OCI-LY7 (cell line): Measurements from ENCODE around the gene INPP4A. TPM values are rescaled to one million over a fixed set of nuclear protein-coding genes. Genes with fewer than 3 reads are reported as not detected.

Source experiments
- BruUV-seq: library from RNA; stranded (reverse); fragments of 400-500 nt; replicated peaks from 2 replicates; lab custom pipeline; 2021; lab: Mats Ljungman, UMichigan
- CTCF ChIA-PET: fragments of 300-600 bp; sonication (Branson Sonifier 250); formaldehyde crosslinking; loops from one replicate; lab custom pipeline; 2022; ENCODE audit warnings: antibody characterized with exemption; ENCODE audit not compliant: unreplicated experiment; lab: Charles Lee
- POLR2A ChIA-PET: fragments of 300-600 bp; sonication (Branson Sonifier 250); formaldehyde crosslinking; loops from one replicate; lab custom pipeline; 2022; ENCODE audit warnings: antibody characterized with exemption; lab: Charles Lee
- DNase-seq: peaks from one replicate; pipeline ENCODE4 v3.0.0-alpha.2; 2015; ENCODE audit warnings: low spot score
- H2AFZ ChIP-seq: fragments of 200-600 bp; sonication (generic), shearing (Covaris generic); 2 replicates; pipeline ENCODE4 v1.6.1; 2014; ENCODE audit warnings: mild to moderate bottlenecking, antibody characterized with exemption, low read length, moderate library complexity
- H3K27ac ChIP-seq: fragments of 200-600 bp; sonication (generic); 2 replicates; pipeline ENCODE4 v1.5.1; 2014; ENCODE audit warnings: mixed run types, low read depth, mild to moderate bottlenecking, moderate library complexity, low read length, inconsistent platforms; ENCODE audit not compliant: poor library complexity, severe bottlenecking
- H3K36me3 ChIP-seq: fragments of 200-600 bp; sonication (generic); 2 replicates; pipeline ENCODE4 v1.6.1; 2014; ENCODE audit warnings: mild to moderate bottlenecking, antibody characterized with exemption, low read length, moderate library complexity, mixed read lengths; ENCODE audit not compliant: insufficient read depth
- H3K4me1 ChIP-seq: fragments of 200-600 bp; sonication (generic); 2 replicates; pipeline ENCODE4 v1.5.1; 2014; ENCODE audit warnings: mild to moderate bottlenecking, low read length; ENCODE audit not compliant: insufficient read depth, poor library complexity, severe bottlenecking
- H3K4me2 ChIP-seq: fragments of 200-600 bp; sonication (generic); 2 replicates; pipeline ENCODE4 v1.6.1; 2014; ENCODE audit warnings: mild to moderate bottlenecking, low read length
- H3K4me3 ChIP-seq: fragments of 200-600 bp; sonication (generic); 2 replicates; pipeline ENCODE4 v1.5.1; 2014; ENCODE audit warnings: mild to moderate bottlenecking, low read depth, low read length; ENCODE audit not compliant: poor library complexity, severe bottlenecking
- H3K79me2 ChIP-seq: fragments of 200-600 bp; sonication (generic); 2 replicates; pipeline ENCODE4 v1.6.1; 2016; ENCODE audit warnings: low read depth, mild to moderate bottlenecking, low read length, moderate library complexity, mixed read lengths; ENCODE audit not compliant: insufficient read depth
- H3K9me2 ChIP-seq: fragments of 200-600 bp; sonication (generic); 2 replicates; pipeline ENCODE4 v1.6.1; 2016; ENCODE audit warnings: mild to moderate bottlenecking, low read length, mixed read lengths; ENCODE audit not compliant: insufficient read depth
- H3K9me3 ChIP-seq: fragments of 200-600 bp; sonication (generic); 2 replicates; pipeline ENCODE4 v1.6.1; 2014; ENCODE audit warnings: mild to moderate bottlenecking, mixed run types, low read length, mixed read lengths
- H4K20me1 ChIP-seq: fragments of 200-600 bp; sonication (generic); 2 replicates; pipeline ENCODE4 v1.6.1; 2014; ENCODE audit warnings: mild to moderate bottlenecking, antibody characterized with exemption, low read length, moderate library complexity, mixed read lengths; ENCODE audit not compliant: insufficient read depth
- EZH2phosphoT487 ChIP-seq: fragments of 200-600 bp; sonication (generic); IDR thresholded peaks from 2 replicates; pipeline ENCODE4 v1.6.1; 2018; ENCODE audit warnings: low read depth, borderline replicate concordance, mild to moderate bottlenecking, mixed run types, antibody characterized with exemption, low read length, moderate library complexity, mixed read lengths
- intact Hi-C: fragments of 100-400 bp; cut with micrococcal nuclease; formaldehyde crosslinking; loops from one replicate; pipeline ENCODE4 v1.10.0; 2022; ENCODE audit not compliant: unreplicated experiment
- total RNA-seq, 2 experiments: library from RNA; depleted of rRNA in 1 of 2; stranded (reverse); fragments of >200 nt in 1 of 2; shearing (Covaris generic) in 1 of 2; gene quantifications; 2 replicates each; pipeline ENCODE4 v1.2.3, GENCODE V29; 2014 to 2022
- TF ChIP-seq, protein P1 (sequence below): fragments of 200-600 bp; sonication (generic); conservative IDR thresholded peaks from 2 replicates; pipeline ENCODE4 v1.5.1; 2014; ENCODE audit warnings: mild to moderate bottlenecking, antibody characterized with exemption, low read length, moderate library complexity, mixed read lengths

INPP4A gene
- total RNA-seq, 2 experiments from 2014 or later: 28.5 to 28.6 TPM

DNA sequence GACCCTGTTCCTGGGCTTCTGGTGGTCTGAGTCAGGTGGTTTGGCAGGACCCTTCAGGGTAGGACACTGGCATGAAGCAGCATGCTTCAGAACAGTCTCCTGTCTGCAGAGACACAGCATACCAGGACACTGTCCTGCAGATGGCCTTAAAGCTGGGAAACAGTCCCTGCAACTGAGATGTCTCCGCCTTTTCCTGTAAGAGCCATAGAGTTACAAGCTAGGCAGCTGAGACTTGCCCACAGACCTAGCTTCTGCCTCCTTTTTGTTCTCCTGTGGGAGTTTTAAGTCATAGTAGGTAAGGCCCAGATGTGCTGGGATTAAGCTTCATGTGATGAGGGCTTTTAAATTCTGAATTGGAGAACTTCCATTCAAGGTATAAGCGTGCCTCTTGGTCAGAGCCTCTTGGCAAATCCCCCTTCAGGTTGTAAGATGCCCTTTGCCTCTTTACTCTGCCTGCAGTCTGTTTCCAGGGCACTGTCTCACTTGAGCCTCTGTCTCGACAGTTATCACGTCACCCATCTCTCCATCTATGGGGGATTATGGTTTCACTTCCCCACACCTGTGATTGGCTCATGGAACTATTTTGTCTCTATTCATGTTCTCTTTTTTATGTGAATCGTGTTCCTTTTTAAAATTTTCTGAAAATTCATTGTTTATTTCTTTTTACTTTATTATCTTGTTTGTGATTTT is 111.8 kb downstream of the INPP4A start:
- Histone ChIP-seq H3K79me2 (no peaks in the 10 kb centered on the region), H3K27ac (peak overlapping the region; percentile 80), H3K36me3 (peaks cover 28% of the 10 kb centered on the region; the same call in 1 of the 2 replicates), H4K20me1 (no peaks in the 10 kb centered on the region), H3K9me3 (no peaks in the 10 kb centered on the region), H3K4me1 (peaks cover 89% of the 10 kb centered on the region), H3K4me3 (peak overlapping the region; percentile 1), H3K4me2 (peak overlapping the region; percentile 68), H3K9me2 (no peaks in the 10 kb centered on the region), H2AFZ (peak overlapping the region; percentile 33; the same call in 1 of the 2 replicates)
- ChIA-PET POLR2A (interaction anchor here (1.0 to 1.8 kb wide), 3 partner anchors 9 to 100 kb away, joined by 3 to 6 read pairs (median 5); no protein-coding TSS in a partner anchor), CTCF (interaction anchor here (0.5 kb wide), 1 partner anchor 202 kb away, joined by 3 read pairs; no protein-coding TSS in a partner anchor)
- peak; percentile 88 for DNase-seq
- TF ChIP-seq, protein P1, sequence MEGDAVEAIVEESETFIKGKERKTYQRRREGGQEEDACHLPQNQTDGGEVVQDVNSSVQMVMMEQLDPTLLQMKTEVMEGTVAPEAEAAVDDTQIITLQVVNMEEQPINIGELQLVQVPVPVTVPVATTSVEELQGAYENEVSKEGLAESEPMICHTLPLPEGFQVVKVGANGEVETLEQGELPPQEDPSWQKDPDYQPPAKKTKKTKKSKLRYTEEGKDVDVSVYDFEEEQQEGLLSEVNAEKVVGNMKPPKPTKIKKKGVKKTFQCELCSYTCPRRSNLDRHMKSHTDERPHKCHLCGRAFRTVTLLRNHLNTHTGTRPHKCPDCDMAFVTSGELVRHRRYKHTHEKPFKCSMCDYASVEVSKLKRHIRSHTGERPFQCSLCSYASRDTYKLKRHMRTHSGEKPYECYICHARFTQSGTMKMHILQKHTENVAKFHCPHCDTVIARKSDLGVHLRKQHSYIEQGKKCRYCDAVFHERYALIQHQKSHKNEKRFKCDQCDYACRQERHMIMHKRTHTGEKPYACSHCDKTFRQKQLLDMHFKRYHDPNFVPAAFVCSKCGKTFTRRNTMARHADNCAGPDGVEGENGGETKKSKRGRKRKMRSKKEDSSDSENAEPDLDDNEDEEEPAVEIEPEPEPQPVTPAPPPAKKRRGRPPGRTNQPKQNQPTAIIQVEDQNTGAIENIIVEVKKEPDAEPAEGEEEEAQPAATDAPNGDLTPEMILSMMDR: no peak
- no peak for TF ChIP-seq EZH2phosphoT487
- intact Hi-C loops: no loop called here
- no TSS peak for BruUV-seq

DNA sequence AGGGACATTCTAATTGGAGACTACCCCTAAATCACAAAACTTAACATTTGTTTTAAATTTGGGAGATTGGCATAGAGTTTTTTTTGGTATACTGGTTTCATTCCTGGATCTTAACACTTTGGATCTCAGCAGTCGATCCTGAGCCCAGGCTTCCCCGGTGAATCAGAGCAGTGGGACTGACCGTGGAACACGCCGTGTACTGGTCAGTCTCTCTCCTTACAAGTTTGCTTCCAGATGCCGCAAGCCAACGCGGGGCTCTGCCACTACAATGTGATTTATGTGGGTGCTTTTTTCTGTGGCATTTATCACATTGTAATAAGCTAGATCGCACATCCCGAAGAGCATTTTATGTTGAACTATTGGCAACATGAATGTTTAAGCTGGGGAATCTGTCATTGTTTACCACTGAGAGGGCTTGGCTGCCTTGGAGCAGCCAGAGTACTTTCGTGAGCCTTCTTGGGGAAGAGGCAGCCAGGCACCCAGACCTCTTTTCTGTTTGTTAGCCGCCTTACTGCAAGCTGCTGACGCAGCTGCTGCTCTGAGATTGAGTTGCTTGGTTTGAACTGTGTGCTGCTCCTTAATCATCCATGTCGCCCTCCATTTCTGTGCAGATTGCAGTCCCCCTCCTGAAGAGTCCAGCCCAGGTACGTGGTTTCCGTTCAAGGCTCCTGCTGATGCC is 114.3 kb downstream of the INPP4A start:
- intact Hi-C loops: no loop called here
- BruUV-seq: no TSS peak
- CTCF ChIA-PET: no interaction called here
- Histone ChIP-seq H3K4me3 (no peak overlapping the region), H2AFZ (peak overlapping the region; percentile 68; the same call in 1 of the 2 replicates), H3K27ac (peak overlapping the region; percentile 64), H3K79me2 (no peaks in the 10 kb centered on the region), H3K4me2 (peak overlapping the region; percentile 55), H3K4me1 (peaks cover 88% of the 10 kb centered on the region), H3K9me3 (no peaks in the 10 kb centered on the region), H3K9me2 (no peaks in the 10 kb centered on the region), H4K20me1 (no peaks in the 10 kb centered on the region), H3K36me3 (peaks cover 16% of the 10 kb centered on the region; the same call in 1 of the 2 replicates)
- no peak for TF ChIP-seq EZH2phosphoT487
- TF ChIP-seq, protein P1: no peak
- no peak for DNase-seq
- POLR2A ChIA-PET: interaction anchor here (0.9 to 1.6 kb wide), 4 partner anchors 10 to 101 kb away, joined by 3 to 8 read pairs (median 5); no protein-coding TSS in a partner anchor
